Keratinocyte (primary cell): ENCODE results near the gene ALS2CL.

Experiments
- CTCF ChIP-seq, 3 experiments: IDR thresholded peaks in 1 of 3; conservative IDR thresholded peaks in 1 of 3; optimal IDR thresholded peaks in 1 of 3; 2 replicates in 2 of 3; 3 replicates in 1 of 3; pipeline versions ENCODE3 to v1.5.1; 2011; ENCODE audit warnings: low read length in 3 of 3, mild to moderate bottlenecking in 3 of 3, moderate library complexity in 2 of 3, control low read depth in 1 of 3, inconsistent platforms in 1 of 3; ENCODE audit not compliant: insufficient read depth in 2 of 3; ENCODE audit errors: extremely low read depth in 1 of 3
- EZH2 ChIP-seq: IDR thresholded peaks from one replicate; pipeline ENCODE4 v1.6.1; 2012; ENCODE audit warnings: inconsistent platforms, mild to moderate bottlenecking, low read length, moderate library complexity

- TF ChIP-seq CTCF (optimal IDR thresholded peaks at IDR 0.05 in 1 of 3, IDR thresholded peaks at IDR 0.05 in 1 of 3, conservative IDR thresholded peaks at IDR 0.05 in 1 of 3; ENCODE audit: extremely low read depth in 1 of 3, insufficient read depth in 2 of 3, low read length in 3 of 3), result no peak
- TF ChIP-seq EZH2, result no peak
Measured at GRCh38 chr3:46734773-46735172, 41.3 kb upstream of the ALS2CL start.
